ENCODE results near the gene FBLL1. TPM values are rescaled to one million over a fixed set of nuclear protein-coding genes. Genes with fewer than 3 reads are reported as not detected.
"Not testable (repeated sequence)": the region's sequence is repeated elsewhere in the genome, so short reads cannot be mapped to it uniquely, and the experiment has no call there.

Gene FBLL1
- total and polyA plus RNA-seq, 7 donors, result 0.41 to 2.1 (median 0.60) TPM; not detected in 2

GRCh38 chr5:168530621-168531150 lies 1.6 kb downstream of the FBLL1 start:
- Histone ChIP-seq H3K4me3 (no peak overlapping the region), H3K27ac (no peak overlapping the region), H3K9me3 (no peaks in the 10 kb centered on the region), H3K4me1 (peaks cover 0 to 12% (median 9%) of the 10 kb centered on the region in 4 donors), H3K36me3 (no peaks in the 10 kb centered on the region), H3K27me3 (peaks cover 18 to 46% (median 28%) of the 10 kb centered on the region in 3 donors)
- WGBS, 2 donors, result 69 to 80% methylated on average over 4 of the region's 4 CpGs
- intact Hi-C loops (cut with DNase I), result no loop called here
- TF ChIP-seq POLR2A (IDR thresholded peaks at IDR 0.05), result no peak
- TF ChIP-seq EP300 (IDR thresholded peaks at IDR 0.05), result no peak
- no peak for TF ChIP-seq POLR2AphosphoS5 (IDR thresholded peaks at IDR 0.05)
- TF ChIP-seq CTCF (IDR thresholded peaks at IDR 0.05), result no peak
- no peak for DNase-seq

- H3K4me3 ChIP-seq, result no peak overlapping the region
- no peaks in the 10 kb centered on the region for H3K9me3 ChIP-seq
- intact Hi-C loops (cut with DNase I), result no loop called here
- peaks cover 18 to 46% (median 28%) of the 10 kb centered on the region in 3 donors for H3K27me3 ChIP-seq
- no peak for DNase-seq
- 87 to 91% methylated on average over 5 of the region's 5 CpGs for WGBS, 2 donors
- no peaks in the 10 kb centered on the region for H3K36me3 ChIP-seq
- no peak overlapping the region for H3K27ac ChIP-seq
- TF ChIP-seq EP300 (IDR thresholded peaks at IDR 0.05) (no peak), POLR2AphosphoS5 (IDR thresholded peaks at IDR 0.05) (no peak), POLR2A (IDR thresholded peaks at IDR 0.05) (no peak), CTCF (IDR thresholded peaks at IDR 0.05) (no peak)
- H3K4me1 ChIP-seq, result peaks cover 0 to 12% (median 9%) of the 10 kb centered on the region in 4 donors
Measured at GRCh38 chr5:168531191-168531590, 2.1 kb downstream of the FBLL1 start.

- Histone ChIP-seq H3K4me1 (peaks cover 0 to 12% (median 9%) of the 10 kb centered on the region in 4 donors), H3K36me3 (no peaks in the 10 kb centered on the region), H3K4me3 (no peak overlapping the region), H3K9me3 (no peaks in the 10 kb centered on the region), H3K27ac (no peak overlapping the region), H3K27me3 (peaks cover 18 to 46% (median 28%) of the 10 kb centered on the region in 3 donors)
- 70 to 86% methylated on average over 6 of the region's 6 CpGs for WGBS, 2 donors
- DNase-seq, result no peak
- TF ChIP-seq POLR2A (IDR thresholded peaks at IDR 0.05), result no peak
- TF ChIP-seq EP300 (IDR thresholded peaks at IDR 0.05), result no peak
- no peak for TF ChIP-seq POLR2AphosphoS5 (IDR thresholded peaks at IDR 0.05)
- TF ChIP-seq CTCF (IDR thresholded peaks at IDR 0.05), result no peak
- intact Hi-C loops (cut with DNase I), result no loop called here
Measured at GRCh38 chr5:168531987-168532864, 3.1 kb downstream of the FBLL1 start.

GRCh38 chr5:168534351-168534750 lies 5.2 kb downstream of the FBLL1 start:
- WGBS, 2 donors, result 83% methylated on average over 7 of the region's 7 CpGs
- intact Hi-C loops (cut with DNase I); H3K4me3 ChIP-seq; H3K36me3 ChIP-seq; DNase-seq; H3K9me3 ChIP-seq; H3K4me1 ChIP-seq; H3K27ac ChIP-seq: not testable (repeated sequence)
- peaks cover 18 to 35% (median 24%) of the 10 kb centered on the region in 3 donors for H3K27me3 ChIP-seq

- Histone ChIP-seq H3K36me3 (no peaks in the 10 kb centered on the region), H3K9me3 (no peaks in the 10 kb centered on the region), H3K27me3 (peaks cover 0 to 9% (median 4%) of the 10 kb centered on the region in 3 donors), H3K27ac (no peak overlapping the region), H3K4me1 (no peaks in the 10 kb centered on the region), H3K4me3 (no peak overlapping the region)
- 65 to 68% methylated on average over 2 of the region's 2 CpGs for WGBS, 2 donors
- no peak for DNase-seq
- intact Hi-C loops (cut with DNase I), result no loop called here
- TF ChIP-seq POLR2AphosphoS5 (IDR thresholded peaks at IDR 0.05), result no peak
- TF ChIP-seq POLR2A (IDR thresholded peaks at IDR 0.05), result no peak
- TF ChIP-seq CTCF (IDR thresholded peaks at IDR 0.05), result no peak
- TF ChIP-seq EP300 (IDR thresholded peaks at IDR 0.05), result no peak
Measured at GRCh38 chr5:168537176-168537575, 8.1 kb downstream of the FBLL1 start.

All from sigmoid colon (tissue), 7 donors.